Measurements from ENCODE around the gene CA5A. TPM values are rescaled to one million over a fixed set of nuclear protein-coding genes. Genes with fewer than 3 reads are reported as not detected.

Gene CA5A
- total and polyA plus RNA-seq, 2 of the 4 experiments (the other 2 are of a cell fraction): not detected

DNA sequence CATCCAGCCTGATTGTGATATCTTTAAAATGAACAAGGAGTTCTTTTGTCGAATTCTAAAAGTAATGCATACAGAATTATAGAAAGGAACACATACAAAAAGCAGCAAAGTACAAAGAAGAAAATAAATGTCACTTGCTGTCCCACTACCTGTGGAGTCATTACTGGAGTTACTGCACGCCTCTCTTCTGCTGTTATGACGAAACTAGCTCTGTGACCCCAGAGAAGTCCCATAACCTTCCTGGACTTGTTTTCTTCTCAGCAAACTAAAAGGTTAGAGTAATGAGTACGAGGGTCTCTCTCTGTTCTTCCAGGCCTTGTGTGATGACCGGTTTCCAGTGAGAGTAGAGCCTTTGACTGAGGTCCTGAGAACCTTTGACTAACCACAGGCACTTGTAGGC, 41.8 kb upstream of the CA5A start:
- Histone ChIP-seq H3K14ac (replicated peaks; ENCODE audit: low read depth, low read length) (no peak overlapping the region), H3K56ac (ENCODE audit: extremely low read depth, insufficient read depth, low read length) (no peak overlapping the region), H4K8ac (ENCODE audit: low read depth in 2 of 2, low read length in 2 of 2) (no peak overlapping the region), H2AK9ac (replicated peaks; ENCODE audit: low read depth, low read length, poor library complexity) (no peak overlapping the region), H3K18ac (ENCODE audit: low read depth, low read length) (no peak overlapping the region), H3K23ac (ENCODE audit: low read depth, low read length) (no peak overlapping the region), H3K27me3 (ENCODE audit: control insufficient read depth, insufficient read depth, low read length) (no peaks in the 10 kb centered on the region), H3K4me3 (ENCODE audit: insufficient read depth, low read depth, low read length) (no peak overlapping the region), H3K4ac (ENCODE audit: low read depth, low read length) (no peak overlapping the region), H3K36me3 (ENCODE audit: control insufficient read depth, insufficient read depth, low read length) (peaks cover 12% of the 10 kb centered on the region), H3K27ac (ENCODE audit: insufficient read depth, low read length) (no peak overlapping the region), H3K79me1 (ENCODE audit: low read depth in 1 of 2, low read length in 2 of 2) (peaks cover 30 to 42% of the 10 kb centered on the region in 2 experiments), H4K91ac (ENCODE audit: insufficient read depth, low read depth, low read length) (no peak overlapping the region), H4K5ac (ENCODE audit: low read depth, low read length) (no peak overlapping the region), H2AK5ac (ENCODE audit: low read depth, low read length) (no peak overlapping the region), H3K9me3 (ENCODE audit: control insufficient read depth, insufficient read depth, low read length) (no peaks in the 10 kb centered on the region), H2BK120ac (ENCODE audit: low read depth, low read length) (no peak overlapping the region), H3K9me1 (ENCODE audit: insufficient read depth, low read length) (peaks cover 3% of the 10 kb centered on the region), H3K4me1 (ENCODE audit: control insufficient read depth, insufficient read depth, low read length) (peaks cover under 1% of the 10 kb centered on the region; the same call in 1 of the 2 replicates), H3K4me2 (ENCODE audit: low read depth, low read length) (no peak overlapping the region), H3K9ac (ENCODE audit: low read depth, low read length) (no peak overlapping the region), H2BK20ac (ENCODE audit: low read depth, low read length) (no peak overlapping the region), H2BK15ac (ENCODE audit: low read depth, low read length) (no peak overlapping the region), H2AFZ (replicated peaks; ENCODE audit: low read length, poor library complexity) (no peak overlapping the region), H2BK5ac (ENCODE audit: low read depth, low read length, poor library complexity, severe bottlenecking) (no peak overlapping the region), H4K20me1 (ENCODE audit: insufficient read depth, low read length) (no peaks in the 10 kb centered on the region; the same call in none of the 2 replicates)
- no CpG with 5 or more reads among the region's 5 CpGs for WGBS, 2 experiments (ENCODE audit: extremely low coverage in 2 of 2, insufficient read length in 1 of 2)
- in situ Hi-C loops (cut with MboI; ENCODE audit: low sequenced_read_pairs) (no loop called here), intact Hi-C loops (cut with micrococcal nuclease) (no loop called here), dilution Hi-C loops (cut with HindIII; ENCODE audit: low sequenced_read_pairs, unreplicated experiment) (no loop called here)
- ChIA-PET CTCF (no interaction called here), POLR2A (ENCODE audit: unreplicated experiment) (no interaction called here)
- TF ChIP-seq RFX5 (IDR thresholded peaks at IDR 0.05; ENCODE audit: low read depth, low read length) (no peak), RCOR1 (IDR thresholded peaks at IDR 0.05; ENCODE audit: insufficient replicate concordance, low read length) (no peak), SMC3 (IDR thresholded peaks at IDR 0.05; ENCODE audit: low read depth, low read length) (no peak), MAZ (IDR thresholded peaks at IDR 0.05; ENCODE audit: borderline replicate concordance, low read depth, low read length) (no peak), MAFK (IDR thresholded peaks at IDR 0.05; ENCODE audit: low read depth, low read length) (no peak), FOS (IDR thresholded peaks at IDR 0.05; ENCODE audit: low read depth, low read length) (no peak), RAD21 (IDR thresholded peaks at IDR 0.05; ENCODE audit: low read length) (no peak), CHD1 (IDR thresholded peaks at IDR 0.05; ENCODE audit: low read depth, low read length) (no peak), POLR2A (IDR thresholded peaks at IDR 0.05; ENCODE audit: low read depth, low read length) (no peak), MXI1 (IDR thresholded peaks at IDR 0.05; ENCODE audit: borderline replicate concordance, low read depth, low read length) (no peak), CEBPB (IDR thresholded peaks at IDR 0.05; ENCODE audit: low read depth, low read length) (no peak), BHLHE40 (IDR thresholded peaks at IDR 0.05; ENCODE audit: low read depth, low read length) (no peak), NFE2L2 (IDR thresholded peaks at IDR 0.05; ENCODE audit: low read depth, low read length) (no peak)
- TF ChIP-seq, protein P1, sequence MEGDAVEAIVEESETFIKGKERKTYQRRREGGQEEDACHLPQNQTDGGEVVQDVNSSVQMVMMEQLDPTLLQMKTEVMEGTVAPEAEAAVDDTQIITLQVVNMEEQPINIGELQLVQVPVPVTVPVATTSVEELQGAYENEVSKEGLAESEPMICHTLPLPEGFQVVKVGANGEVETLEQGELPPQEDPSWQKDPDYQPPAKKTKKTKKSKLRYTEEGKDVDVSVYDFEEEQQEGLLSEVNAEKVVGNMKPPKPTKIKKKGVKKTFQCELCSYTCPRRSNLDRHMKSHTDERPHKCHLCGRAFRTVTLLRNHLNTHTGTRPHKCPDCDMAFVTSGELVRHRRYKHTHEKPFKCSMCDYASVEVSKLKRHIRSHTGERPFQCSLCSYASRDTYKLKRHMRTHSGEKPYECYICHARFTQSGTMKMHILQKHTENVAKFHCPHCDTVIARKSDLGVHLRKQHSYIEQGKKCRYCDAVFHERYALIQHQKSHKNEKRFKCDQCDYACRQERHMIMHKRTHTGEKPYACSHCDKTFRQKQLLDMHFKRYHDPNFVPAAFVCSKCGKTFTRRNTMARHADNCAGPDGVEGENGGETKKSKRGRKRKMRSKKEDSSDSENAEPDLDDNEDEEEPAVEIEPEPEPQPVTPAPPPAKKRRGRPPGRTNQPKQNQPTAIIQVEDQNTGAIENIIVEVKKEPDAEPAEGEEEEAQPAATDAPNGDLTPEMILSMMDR (conservative IDR thresholded peaks at IDR 0.05; ENCODE audit: low read depth, low read length): no peak
- TF ChIP-seq, protein P2, sequence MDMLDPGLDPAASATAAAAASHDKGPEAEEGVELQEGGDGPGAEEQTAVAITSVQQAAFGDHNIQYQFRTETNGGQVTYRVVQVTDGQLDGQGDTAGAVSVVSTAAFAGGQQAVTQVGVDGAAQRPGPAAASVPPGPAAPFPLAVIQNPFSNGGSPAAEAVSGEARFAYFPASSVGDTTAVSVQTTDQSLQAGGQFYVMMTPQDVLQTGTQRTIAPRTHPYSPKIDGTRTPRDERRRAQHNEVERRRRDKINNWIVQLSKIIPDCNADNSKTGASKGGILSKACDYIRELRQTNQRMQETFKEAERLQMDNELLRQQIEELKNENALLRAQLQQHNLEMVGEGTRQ (IDR thresholded peaks at IDR 0.05; ENCODE audit: low read depth, low read length): no peak
- TF ChIP-seq, protein P3, sequence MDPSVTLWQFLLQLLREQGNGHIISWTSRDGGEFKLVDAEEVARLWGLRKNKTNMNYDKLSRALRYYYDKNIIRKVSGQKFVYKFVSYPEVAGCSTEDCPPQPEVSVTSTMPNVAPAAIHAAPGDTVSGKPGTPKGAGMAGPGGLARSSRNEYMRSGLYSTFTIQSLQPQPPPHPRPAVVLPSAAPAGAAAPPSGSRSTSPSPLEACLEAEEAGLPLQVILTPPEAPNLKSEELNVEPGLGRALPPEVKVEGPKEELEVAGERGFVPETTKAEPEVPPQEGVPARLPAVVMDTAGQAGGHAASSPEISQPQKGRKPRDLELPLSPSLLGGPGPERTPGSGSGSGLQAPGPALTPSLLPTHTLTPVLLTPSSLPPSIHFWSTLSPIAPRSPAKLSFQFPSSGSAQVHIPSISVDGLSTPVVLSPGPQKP (IDR thresholded peaks at IDR 0.05; ENCODE audit: borderline replicate concordance, low read depth, low read length): no peak
- DNase-seq (no peak), ATAC-seq (ENCODE audit: low read depth) (no peak)
- BruUV-seq (replicated peaks): no TSS peak

All from IMR-90 (cell line).